ENCODE measurements around the gene PUM1. TPM values are rescaled to one million over a fixed set of nuclear protein-coding genes. Genes with fewer than 3 reads are reported as not detected.

The PUM1 gene
- total and polyA plus RNA-seq, 2 donors (not counting 3 experiments of a cell fraction or from before 2014, with no cell fraction given): 94.7 to 124 TPM

- ChIA-PET POLR2A (no interaction called here), CTCF (interaction anchor here (1.0 kb wide), 1 partner anchor 17 kb away, joined by 3 read pairs; no protein-coding TSS in a partner anchor)
- H3K9me1 ChIP-seq (replicated peaks; ENCODE audit: control insufficient read depth, extremely low read depth, insufficient read depth, low read length): no peaks in the 10 kb centered on the region
- H3K36me3 ChIP-seq (ENCODE audit: control insufficient read depth in 2 of 2, extremely low read depth in 1 of 2, insufficient read depth in 2 of 2, low read length in 2 of 2): peaks cover 12 to 21% of the 10 kb centered on the region in 2 experiments
- no peak overlapping the region for H2AFZ ChIP-seq (ENCODE audit: low read depth, low read length)
- H3K79me2 ChIP-seq (ENCODE audit: control insufficient read depth, insufficient read depth, low read length): peaks cover 64% of the 10 kb centered on the region
- DNase-seq (ENCODE audit: low read depth, low spot score) (no peak), FAIRE-seq (no peak)
- H3K4me3 ChIP-seq (replicated peaks in 1 of 3; ENCODE audit: insufficient read depth in 1 of 3, low read depth in 1 of 3, low read length in 3 of 3): no peak overlapping the region
- no peak for TF ChIP-seq POLR2A (IDR thresholded peaks at IDR 0.05; ENCODE audit: low read depth, low read length)
- TF ChIP-seq FOS (IDR thresholded peaks at IDR 0.05; ENCODE audit: borderline replicate concordance, insufficient read depth, low read length): no peak
- TF ChIP-seq CTCF (IDR thresholded peaks at IDR 0.05; ENCODE audit: extremely low read depth in 1 of 2, insufficient read depth in 1 of 2, low read depth in 1 of 2, low read length in 2 of 2): no peak
- H3K27ac ChIP-seq (ENCODE audit: insufficient read depth, low read depth, low read length): no peak overlapping the region
- H3K9ac ChIP-seq (replicated peaks; ENCODE audit: extremely low read depth, insufficient read depth, low read length): no peak overlapping the region
- H3K27me3 ChIP-seq (ENCODE audit: control insufficient read depth in 2 of 2, insufficient read depth in 2 of 2, low read length in 2 of 2): no peaks in the 10 kb centered on the region
- no peak overlapping the region for H3K4me2 ChIP-seq (ENCODE audit: insufficient read depth, low read length)
- no peaks in the 10 kb centered on the region for H3K4me1 ChIP-seq (ENCODE audit: control insufficient read depth, extremely low read depth, insufficient read depth, low read length)
- H3K9me3 ChIP-seq (replicated peaks; ENCODE audit: control insufficient read depth, insufficient read depth, low read length): no peaks in the 10 kb centered on the region
- BruUV-seq (replicated peaks): no TSS peak
- dilution Hi-C loops (cut with MboI; ENCODE audit: extremely low pct_ligation_motif_present, low sequenced_read_pairs) (no loop called here), intact Hi-C loops (cut with micrococcal nuclease) (no loop called here)
- peaks cover 12% of the 10 kb centered on the region for H4K20me1 ChIP-seq (replicated peaks; ENCODE audit: control insufficient read depth, extremely low read depth, insufficient read depth, low read length)
Measured at GRCh38 chr1:30957560-30958222, 107.8 kb downstream of the PUM1 start.

- Histone ChIP-seq H4K20me1 (replicated peaks; ENCODE audit: control insufficient read depth, extremely low read depth, insufficient read depth, low read length) (peaks cover 12% of the 10 kb centered on the region), H3K9ac (replicated peaks; ENCODE audit: extremely low read depth, insufficient read depth, low read length) (no peak overlapping the region), H3K4me2 (ENCODE audit: insufficient read depth, low read length) (no peak overlapping the region), H3K27ac (ENCODE audit: insufficient read depth, low read depth, low read length) (no peak overlapping the region), H3K36me3 (ENCODE audit: control insufficient read depth in 2 of 2, extremely low read depth in 1 of 2, insufficient read depth in 2 of 2, low read length in 2 of 2) (peaks cover 16 to 32% of the 10 kb centered on the region in 2 experiments), H3K27me3 (ENCODE audit: control insufficient read depth in 2 of 2, insufficient read depth in 2 of 2, low read length in 2 of 2) (no peaks in the 10 kb centered on the region), H3K9me1 (replicated peaks; ENCODE audit: control insufficient read depth, extremely low read depth, insufficient read depth, low read length) (no peaks in the 10 kb centered on the region), H3K4me3 (replicated peaks in 1 of 3; ENCODE audit: insufficient read depth in 1 of 3, low read depth in 1 of 3, low read length in 3 of 3) (no peak overlapping the region), H3K4me1 (ENCODE audit: control insufficient read depth, extremely low read depth, insufficient read depth, low read length) (no peaks in the 10 kb centered on the region), H2AFZ (ENCODE audit: low read depth, low read length) (no peak overlapping the region), H3K79me2 (ENCODE audit: control insufficient read depth, insufficient read depth, low read length) (peaks cover 52% of the 10 kb centered on the region), H3K9me3 (replicated peaks; ENCODE audit: control insufficient read depth, insufficient read depth, low read length) (no peaks in the 10 kb centered on the region)
- intact Hi-C loops (cut with micrococcal nuclease): no loop called here
- dilution Hi-C loops (cut with MboI; ENCODE audit: extremely low pct_ligation_motif_present, low sequenced_read_pairs): no loop called here
- DNase-seq (ENCODE audit: low read depth, low spot score) (no peak), FAIRE-seq (no peak)
- ChIA-PET CTCF (no interaction called here), POLR2A (no interaction called here)
- no TSS peak for BruUV-seq (replicated peaks)
- TF ChIP-seq CTCF (IDR thresholded peaks at IDR 0.05; ENCODE audit: extremely low read depth in 1 of 2, insufficient read depth in 1 of 2, low read depth in 1 of 2, low read length in 2 of 2) (no peak), POLR2A (IDR thresholded peaks at IDR 0.05; ENCODE audit: low read depth, low read length) (no peak), FOS (IDR thresholded peaks at IDR 0.05; ENCODE audit: borderline replicate concordance, insufficient read depth, low read length) (no peak), EZH2 (IDR thresholded peaks at IDR 0.05; ENCODE audit: borderline replicate concordance, low read depth, low read length, severe bottlenecking) (no peak), POLR2AphosphoS5 (IDR thresholded peaks at IDR 0.05; ENCODE audit: insufficient read depth, low read depth, low read length) (no peak), MYC (IDR thresholded peaks at IDR 0.05; ENCODE audit: low read depth, low read length) (no peak), MAX (IDR thresholded peaks at IDR 0.05; ENCODE audit: insufficient read depth, insufficient read length) (no peak), JUN (IDR thresholded peaks at IDR 0.05; ENCODE audit: borderline replicate concordance, insufficient read depth, insufficient read length, low read depth) (no peak), GATA2 (IDR thresholded peaks at IDR 0.05; ENCODE audit: insufficient read depth, insufficient read length, low read depth, low read length) (no peak)
Measured at GRCh38 chr1:30955448-30956015, 110.0 kb downstream of the PUM1 start.
